UCSD-AML1 (cell line): ENCODE results near the gene PIM3.

Source experiments
- DNase-seq: peaks from one replicate; lab custom pipeline; 2025; ENCODE audit not compliant: unreplicated experiment; lab: John Stamatoyannopoulos, UW

PIM3 gene

DNA sequence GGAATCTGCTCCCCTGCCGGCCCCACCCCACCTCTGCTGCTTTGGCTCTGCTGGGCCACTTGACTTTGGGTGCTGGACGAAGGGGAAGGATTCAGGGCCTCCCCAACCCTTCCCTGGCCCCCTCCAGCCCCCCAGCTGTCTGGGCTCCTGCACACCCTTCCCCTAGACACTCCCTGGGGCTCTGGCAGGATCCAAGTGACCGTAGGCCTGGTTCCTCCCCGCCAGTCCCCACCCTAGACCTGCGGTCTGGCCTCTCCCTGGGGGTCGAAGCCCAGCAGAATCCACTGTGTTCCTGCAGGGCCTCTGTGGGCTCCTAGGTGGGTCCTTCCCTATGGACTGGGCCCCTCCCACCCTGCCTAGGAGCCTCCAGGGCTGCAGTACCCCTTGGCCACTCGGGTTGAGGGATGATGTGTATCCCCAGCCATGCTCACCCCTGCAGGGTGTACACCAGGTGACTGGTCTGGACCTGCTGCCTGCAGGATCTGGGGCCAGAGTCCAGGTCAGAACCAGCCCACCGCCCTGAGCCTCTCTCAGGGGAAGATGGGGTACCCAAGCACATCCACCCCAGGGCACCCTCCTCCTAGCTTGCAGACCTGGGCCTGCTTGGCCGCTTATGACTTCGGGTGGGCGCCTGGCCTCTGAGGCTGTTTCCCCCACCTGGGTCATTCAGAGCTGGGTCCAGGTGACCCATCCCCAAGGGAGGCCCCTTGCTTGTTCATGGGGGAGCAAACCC lies 5.6 kb downstream of the PIM3 start:
- no peak for DNase-seq

DNA sequence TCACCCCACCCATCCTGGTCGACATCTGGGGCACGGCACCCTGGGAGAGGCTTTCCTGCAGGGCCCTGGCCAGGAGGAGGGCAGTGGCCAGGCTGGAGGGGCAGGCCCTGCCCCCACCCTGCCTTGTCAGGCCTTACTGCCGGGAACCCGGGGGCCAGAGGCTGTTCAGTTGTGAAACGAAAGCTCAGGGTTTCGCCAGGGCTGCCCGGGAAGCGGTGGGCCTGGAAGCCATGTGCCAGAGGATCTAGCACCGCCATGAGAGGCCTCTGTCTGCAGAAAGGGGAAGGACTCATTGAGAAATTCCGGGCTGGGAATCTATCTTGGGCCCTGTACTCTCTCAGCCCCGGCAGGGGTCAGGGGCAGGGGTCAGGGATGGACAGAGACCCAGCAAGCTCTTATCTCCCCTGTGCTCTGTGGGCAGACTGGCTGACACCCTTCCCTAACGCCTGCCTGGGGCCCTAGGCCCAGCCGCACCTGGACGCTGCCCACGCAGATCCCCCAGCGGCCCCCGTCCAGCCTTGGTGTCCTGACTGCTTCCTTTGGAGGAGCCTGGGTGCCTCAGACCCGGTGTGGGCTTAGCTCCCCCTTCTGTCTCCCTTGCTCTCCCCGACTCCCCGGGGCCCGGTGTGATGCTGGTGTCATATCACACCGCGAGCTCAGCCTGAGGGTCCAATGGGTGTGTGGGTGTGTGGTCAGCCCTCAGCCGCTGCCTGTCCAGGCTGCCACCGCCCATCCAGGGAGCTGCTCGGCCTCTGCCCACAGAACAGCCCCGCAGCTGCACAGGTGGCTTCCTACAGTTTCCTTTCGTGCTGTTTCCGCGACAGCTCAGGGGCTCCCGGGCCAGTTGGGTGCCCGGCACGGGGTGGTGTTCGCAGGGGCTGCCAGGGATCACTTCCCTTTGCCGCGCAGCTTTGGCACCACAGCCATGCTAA lies 6.5 kb downstream of the PIM3 start:
- DNase-seq = no peak

DNA sequence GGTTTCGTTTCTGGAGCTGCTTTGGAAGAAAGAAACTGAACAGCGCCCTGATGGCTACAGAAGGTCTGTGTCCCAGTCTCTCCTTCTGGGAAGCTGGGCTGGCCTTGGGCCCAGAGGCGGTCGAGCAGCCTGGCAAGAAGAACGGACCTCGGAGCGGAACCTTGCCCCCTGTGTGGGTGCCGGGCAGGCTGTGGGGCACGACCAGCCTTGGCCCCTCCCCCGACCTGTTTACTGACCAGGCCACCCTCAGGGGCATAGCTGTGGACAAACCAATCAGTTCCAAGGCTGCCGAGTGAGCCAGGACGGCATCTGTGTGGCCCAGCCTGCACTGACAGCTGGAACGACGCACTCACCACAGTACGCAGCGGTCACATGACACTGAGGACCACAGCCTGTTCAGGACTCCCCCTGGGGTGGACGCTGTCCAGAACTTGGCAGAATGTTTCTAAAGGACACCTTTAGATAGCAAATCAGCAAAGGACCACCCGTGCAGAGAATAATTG lies 7.2 kb downstream of the PIM3 start:
- DNase-seq = no peak

DNA sequence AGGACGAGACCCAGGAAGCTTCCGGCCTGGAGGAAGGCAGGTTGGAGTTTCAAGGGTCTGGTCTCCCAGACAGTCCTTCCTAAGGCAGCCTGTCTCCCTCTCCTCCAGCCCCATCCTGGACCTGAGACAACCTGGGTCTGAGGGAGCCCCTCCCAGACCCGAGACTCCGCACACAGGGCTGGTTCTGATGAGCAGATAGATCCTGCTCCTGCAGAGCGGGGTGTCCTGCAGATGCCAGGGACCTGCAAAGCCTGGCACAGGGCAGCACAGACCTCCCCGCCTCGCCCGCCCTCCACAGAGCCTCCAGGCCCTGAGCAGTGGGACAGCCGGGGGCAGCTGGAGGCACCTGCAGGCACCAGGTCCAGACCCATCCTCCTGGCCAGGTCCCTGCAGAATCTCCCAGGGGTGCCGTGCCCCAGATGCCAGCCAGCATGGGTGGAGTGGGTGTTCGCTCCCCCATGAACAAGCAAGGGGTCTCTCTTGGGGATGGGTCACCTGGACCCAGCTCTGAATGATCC lies 7.8 kb downstream of the PIM3 start:
- no peak for DNase-seq

DNA sequence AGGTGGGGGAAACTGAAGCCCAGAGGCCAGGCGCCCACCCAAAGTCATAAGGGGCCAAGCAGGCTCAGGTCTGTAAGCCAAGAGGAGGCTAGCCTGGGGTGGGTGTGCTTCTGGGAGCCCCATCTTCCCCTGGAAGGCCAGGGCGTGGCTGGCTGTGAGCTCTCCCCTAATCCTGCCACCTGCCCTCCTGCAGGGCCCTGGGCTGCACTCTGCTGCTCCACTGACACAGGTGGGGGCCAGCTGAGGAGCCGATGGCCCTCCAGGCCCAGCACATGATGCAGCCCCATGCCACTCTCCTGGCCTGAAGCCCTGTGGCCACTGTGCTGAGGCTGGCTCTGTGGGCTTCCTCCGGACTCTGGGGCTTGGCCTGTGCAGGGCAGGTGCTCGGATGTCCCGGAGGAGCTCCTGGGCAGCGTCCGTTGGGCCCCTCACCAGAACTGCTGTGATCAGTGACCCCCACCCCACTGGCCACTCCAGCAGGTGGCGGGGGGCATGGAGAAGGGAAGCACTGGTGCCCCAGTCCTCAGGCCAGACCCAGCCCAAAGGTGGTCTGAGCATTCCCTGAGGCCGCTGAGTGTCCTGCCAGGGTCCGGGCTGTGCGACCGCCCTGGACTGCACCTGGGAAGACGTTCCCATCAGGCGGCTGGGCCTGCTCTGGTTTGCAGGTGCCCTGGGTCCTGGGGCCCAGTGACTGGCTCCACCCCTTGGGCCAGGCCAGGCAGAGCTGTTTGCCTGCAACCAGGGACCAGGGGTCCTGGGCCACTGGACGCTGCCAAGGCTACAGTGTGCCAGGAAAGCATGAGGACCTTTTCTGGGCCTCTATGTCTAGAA lies 8.5 kb downstream of the PIM3 start:
- no peak for DNase-seq

DNA sequence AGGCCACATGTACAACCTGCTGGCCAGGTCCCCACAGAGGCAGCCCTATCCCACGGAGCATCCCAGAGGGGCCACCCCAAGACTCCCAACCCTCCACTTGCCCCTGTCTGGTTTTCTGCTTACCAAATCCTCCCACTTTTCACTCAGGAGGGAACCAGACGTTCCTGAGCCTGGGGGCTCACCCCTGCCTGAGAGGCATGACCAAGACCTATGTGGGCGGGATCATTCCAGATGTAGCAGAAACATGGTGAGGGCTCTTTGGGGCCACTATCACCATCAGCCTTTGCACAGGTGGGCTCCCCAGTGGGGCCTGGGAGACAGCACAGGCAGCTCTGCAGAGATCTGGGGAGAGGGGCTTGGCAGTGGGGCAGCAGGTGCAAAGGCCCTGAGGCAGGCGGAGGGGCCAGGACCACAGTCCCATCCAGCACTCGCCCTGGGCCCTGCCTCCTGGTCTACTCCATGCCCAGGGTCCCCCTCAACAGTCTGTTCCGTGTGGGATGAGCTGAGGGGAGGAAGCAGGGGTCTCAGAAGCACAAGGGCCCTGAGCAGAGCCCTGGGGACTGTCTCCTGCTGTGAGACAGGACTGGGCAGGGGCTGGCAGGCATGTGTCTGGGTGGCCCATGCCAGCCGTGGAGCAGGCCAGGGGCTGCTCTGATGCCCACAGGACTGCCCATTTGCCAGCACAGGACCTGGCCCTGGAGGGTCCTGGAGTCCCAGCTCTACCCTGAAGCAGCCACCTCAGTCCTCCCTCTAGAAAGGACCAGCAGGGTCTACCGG lies 9.4 kb downstream of the PIM3 start:
- no peak for DNase-seq

DNA sequence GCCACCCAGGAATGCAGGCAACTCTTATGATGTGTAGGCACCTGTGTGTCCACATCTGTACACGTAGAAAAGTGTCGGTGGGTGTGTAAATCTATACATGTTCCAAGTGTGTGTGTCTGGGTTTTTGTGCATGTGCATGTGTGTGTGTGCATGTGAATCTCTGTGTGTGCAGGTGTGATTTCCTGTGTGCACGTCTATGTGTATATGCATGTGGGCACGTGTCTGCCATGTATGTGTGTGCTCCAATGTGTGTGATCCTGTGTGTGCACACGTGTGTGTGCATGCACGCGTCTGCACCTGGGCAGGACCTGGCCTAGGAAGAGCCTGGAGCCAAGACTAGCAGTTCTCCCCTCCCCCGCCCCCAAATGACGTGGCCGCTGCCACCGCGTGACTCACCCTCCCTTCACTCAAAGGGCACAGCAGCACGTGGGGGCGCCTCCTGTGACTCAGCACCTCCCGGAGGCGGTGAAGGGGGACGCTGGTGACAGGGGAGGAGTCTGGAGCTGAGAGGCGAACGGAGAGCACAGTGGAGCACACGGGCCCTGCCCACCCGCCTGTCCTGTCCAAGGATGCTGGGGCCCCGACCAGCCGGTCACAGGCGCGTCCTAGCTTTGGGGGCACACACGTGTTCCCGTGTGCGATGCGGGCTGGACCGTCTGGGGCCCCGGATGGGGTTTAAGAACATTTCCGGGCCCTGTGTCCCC lies 10.1 kb downstream of the PIM3 start:
- peak; percentile 96 for DNase-seq

DNA sequence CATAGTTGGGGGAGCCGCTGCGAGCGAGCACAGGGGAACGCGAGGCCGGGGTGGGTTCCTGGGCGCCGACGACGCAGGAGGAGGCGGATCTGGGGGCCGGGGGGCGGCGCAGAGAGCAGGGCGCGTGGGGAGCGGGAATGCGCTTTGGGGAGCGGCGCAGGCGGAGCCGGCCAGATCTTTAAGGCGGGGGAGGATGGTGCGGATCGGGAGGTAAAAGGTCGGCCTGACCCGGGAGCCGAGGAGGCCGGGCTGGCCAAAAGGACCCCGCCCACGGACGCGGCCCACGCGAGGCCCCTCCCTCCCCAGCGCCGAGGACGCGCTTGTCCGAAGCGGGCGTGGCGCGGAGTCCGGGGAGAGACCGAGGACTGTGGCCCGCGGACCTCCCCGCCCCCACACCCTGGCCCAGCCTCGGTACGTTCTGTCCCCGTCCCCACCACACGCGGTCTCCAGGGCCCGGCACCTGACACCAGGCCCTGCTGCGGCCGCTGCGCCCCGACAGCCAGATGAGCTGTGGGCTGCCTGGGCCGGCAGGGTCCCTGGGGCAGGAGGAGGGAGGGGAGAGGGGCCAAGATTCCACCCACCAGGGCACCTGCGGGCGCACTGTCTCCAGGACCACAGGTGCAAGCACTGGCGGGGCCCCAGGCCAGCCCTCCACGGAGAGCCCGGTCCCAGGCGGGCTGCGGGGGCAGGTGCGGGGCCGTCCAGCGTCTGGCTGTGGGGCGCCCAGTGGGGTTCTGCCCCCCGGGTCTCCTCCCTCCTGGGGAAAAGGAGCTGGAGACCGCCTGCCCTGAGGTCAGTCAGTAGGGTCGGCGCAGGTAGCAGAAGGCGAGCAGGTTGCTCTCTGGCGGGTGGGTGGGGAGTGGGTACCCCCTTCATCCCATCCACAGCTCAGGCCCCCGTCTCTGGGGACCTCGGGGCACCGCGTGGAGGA lies 10.9 kb downstream of the PIM3 start:
- peak; percentile 83 for DNase-seq

DNA sequence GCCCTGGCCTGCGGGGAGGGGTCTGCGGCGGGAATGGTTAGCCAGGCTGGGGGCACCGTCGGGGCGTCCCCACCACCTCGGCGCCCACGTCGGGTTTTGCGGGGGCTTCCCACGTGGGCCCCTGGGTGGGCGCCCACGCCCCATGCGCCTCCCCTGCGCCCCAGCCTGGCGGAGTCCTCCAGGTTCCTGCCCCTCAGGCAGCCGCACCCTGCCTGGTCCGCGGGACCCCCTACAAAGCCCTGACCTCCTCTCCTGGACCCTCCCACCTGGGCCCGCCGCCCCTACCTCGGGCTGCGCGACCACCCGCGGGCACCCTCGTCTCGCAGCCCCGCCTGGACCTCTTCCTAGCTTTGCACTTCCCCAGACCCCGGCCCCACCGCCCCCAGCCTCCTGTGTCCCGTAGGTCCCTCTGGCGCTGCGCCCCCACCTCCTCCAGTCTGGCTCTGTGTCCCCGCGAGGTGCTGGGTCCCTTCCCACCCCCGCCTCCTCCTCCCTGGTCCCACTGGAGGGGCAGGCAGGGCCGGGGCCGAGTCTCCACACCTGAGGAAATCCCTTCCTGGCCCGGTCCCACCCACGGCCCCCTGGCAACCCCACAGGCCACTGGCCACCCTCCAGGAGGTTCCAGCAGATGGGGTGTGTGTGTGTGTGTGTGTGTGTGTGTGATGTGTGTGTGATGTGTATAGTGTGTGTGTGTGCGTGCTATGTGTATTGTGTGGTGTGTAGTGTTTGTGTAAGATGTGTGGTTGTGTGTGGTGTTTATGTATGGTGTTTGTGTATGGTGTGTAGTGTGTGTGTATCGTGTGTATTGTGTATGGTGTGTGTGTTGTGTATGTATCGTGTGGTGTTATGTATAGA lies 11.8 kb downstream of the PIM3 start:
- no peak for DNase-seq

DNA sequence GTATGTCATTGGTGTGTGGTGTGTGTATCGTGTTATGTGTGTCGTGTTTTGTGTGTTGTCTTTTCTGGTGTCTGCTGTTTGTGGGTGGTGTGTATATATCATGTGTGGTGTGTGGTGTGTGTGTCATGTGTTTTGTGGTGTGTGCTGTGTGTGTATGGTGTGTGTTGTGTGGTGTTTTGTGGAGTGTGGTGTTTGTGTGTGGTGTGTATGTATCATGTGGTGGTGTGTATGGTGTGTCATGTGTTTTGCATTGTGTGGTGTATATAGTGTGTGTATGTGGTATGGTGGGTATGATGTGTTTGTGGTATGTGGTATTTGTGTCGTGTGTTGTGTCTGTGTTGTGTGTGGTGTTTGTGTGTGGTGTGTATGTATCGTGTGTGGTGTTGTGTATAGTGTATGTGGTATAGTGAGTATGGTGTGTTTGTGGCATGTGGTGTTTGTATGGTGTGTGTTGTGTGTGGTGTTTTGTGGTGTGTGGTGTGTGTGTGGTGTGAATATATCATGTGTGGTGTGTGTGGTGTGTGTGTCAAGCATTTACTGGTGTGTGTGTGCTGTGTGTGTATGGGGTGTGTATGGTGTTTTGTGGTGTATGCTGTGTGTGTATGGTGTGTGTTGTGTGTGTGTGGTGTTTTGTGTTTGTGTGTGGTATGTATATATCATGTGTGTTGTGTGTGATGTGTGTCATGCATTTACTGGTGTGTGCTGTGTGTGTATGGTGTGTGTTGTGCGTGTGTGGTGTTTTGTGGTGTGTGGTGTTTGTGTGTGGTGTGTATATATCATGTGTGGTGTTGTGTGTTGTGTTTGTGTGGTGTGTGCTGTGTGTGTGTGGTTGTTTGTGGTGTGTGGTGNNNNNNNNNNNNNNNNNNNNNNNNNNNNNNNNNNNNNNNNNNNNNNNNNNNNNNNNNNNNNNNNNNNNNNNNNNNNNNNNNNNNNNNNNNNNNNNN lies 12.7 kb downstream of the PIM3 start:
- DNase-seq = no peak

DNA sequence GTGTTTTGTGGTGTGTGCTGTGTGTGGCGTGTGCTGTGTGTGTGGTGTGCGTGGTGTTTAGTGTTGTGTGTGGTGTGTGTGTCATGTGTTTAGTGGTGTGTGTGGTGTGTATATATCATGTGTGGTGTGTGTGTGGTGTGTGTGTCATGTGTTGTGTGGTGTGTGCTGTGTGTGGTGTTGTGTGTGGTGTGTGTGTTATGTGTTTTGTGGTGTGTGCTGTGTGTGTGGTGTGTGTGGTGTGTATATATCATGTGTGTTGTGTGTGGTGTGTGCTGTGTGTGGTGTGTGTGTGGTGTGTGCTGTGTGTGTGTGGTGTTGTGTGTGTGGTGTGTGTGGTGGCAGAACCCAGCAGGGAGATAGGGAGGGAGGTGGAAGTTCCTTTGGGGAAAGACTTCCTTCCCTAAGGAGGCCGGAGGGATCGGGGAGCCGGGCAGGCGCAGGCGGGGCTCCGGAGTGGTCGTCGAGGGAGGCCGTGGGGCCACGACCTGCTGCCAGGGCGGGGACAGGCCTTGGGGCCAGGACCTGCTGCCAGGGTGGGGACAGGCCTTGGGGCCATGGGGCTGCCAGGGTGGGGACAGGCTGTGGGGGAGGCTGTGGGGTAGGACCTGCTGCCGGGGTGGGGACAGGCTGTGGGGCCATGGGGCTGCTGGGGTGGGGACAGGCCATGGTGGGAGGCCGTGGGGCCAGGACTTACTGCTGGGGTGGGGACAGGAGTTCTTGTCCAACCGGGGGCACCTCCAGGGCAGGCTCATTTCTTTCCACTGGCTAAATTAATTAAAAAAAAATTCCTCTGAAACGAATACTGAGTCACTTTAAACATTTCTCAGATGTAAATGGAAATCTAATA lies 15.2 kb downstream of the PIM3 start:
- peak; percentile 61 for DNase-seq

DNA sequence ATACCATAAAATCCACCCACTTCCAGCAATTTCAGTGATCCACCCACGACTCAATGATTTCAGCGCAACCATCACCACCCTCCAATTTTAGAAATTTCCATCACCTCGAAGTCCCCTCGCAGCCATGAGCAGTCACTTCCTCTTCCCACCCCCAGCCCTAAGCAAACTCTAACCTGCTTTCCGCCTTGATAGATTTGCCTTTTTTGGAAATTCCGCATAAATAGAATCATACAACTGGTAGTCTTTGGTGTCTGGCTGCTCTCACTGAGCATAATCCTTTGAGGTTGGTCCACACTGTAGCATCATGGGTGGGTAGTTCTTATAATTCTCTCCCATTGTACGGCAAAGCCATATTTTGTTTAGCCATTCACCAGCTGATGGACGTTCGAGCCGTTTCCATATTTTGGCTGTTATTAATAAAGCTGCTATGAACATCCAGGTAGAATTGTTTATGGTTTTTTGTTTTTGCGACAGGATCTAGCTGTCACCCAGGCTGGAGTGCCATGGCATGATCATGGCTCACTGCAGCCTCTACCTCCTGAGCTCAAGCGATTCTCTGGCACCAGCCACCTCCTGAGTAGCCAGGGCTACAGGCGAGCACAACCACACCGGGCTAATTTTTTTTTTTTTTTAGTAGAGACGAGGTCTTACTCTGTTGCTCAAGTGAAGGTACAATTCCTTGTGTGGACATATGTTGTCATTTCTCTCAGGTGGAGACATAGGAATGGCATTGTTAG lies 16.0 kb downstream of the PIM3 start:
- peak; percentile 39 for DNase-seq

DNA sequence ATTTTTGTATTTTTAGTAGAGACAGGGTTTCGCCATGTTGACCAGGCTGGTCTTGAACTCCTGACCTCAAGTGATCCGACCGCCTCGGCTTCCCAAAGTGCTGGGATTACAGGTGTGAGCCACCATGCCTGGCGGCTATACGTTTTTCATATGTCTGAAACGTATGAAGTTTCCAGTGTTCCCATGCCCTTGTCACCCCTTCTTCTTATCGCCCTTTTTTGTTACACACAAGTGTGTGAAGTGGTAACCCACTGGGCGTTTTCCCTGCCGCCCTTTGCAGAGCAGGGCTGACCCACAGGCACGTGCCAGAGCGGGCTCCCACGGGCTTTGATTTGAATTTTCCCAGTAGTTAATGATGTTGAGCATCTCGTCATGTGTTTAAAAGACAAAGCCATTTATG lies 17.0 kb downstream of the PIM3 start:
- no peak for DNase-seq

DNA sequence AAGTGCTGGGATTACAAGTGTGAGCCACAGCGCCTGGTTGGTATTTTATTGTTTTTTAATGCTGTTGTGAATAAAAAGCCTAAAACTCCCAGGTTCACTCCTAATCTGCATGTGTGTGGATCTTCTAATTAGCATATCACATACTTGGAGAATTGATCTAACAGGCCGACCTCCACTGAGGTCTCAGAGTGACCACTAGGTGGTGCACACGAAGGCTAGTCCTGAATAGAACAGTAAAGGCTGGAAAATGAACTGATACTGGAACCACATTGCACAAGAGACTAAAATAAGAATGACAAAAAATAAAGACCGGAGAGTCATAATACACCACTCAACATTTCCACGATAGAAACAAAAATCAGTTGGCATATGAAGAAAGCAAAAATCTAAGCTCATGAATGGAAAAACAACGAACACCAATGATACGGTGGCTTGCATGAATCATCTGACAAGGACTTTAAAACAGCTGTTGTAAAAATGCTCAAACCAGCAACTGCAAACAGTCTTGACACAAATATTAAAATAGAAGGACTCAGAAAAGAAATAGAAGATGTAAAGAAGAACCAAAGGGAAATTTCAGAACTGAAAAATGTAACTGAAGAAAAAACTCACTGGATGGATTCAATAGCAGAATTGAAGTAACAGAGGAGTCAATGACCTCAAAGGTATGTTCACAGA lies 19.2 kb downstream of the PIM3 start:
- DNase-seq = no peak
